A549 (cell line): Measurements from ENCODE around the gene TEDC1. TPM values are rescaled to one million over a fixed set of nuclear protein-coding genes. Genes with fewer than 3 reads are reported as not detected.

Experiments used
- ATAC-seq, 2 experiments: fragments of 200-7000 bp in 1 of 2; fragments of >200 bp in 1 of 2; cut with Nextera tagmentation in 1 of 2; cut with Tn5 transposase in 1 of 2; 3 replicates each; pipeline versions ENCODE4 v1.8.0 to v1.9.1; 2018 to 2020; ENCODE audit warnings: mild to moderate bottlenecking in 1 of 2, moderate library complexity in 1 of 2
- CTCF ChIA-PET: fragments of 300-600 bp; sonication (Branson Sonifier 250); formaldehyde crosslinking; extraction: SDS; loops from one replicate; lab custom pipeline; 2021; ENCODE audit warnings: antibody characterized with exemption, inconsistent platforms; lab: Yijun Ruan, JAX
- POLR2A ChIA-PET: fragments of 350-600 bp; formaldehyde crosslinking; extraction: SDS; loops from one replicate; lab custom pipeline; 2021; ENCODE audit warnings: antibody characterized with exemption, inconsistent platforms; lab: Yijun Ruan, JAX
- DNase-seq, 2 experiments: peaks; one replicate each; pipeline versions ENCODE4 v3.0.0 to v3.0.0-alpha.2; 2011 to 2016; ENCODE audit warnings: low read depth in 1 of 2, low spot score in 1 of 2
- FAIRE-seq: peaks from 2 replicates; lab custom pipeline; 2011; peaks lifted over from hg19 to GRCh38; lab: Jason Lieb, UNC
- H3K27ac ChIP-seq, 2 experiments: fragments of >200 bp; sonication (Bioruptor Twin); formaldehyde crosslinking; 3 replicates each; pipeline ENCODE4 v1.5.1; 2016 to 2017
- H3K4me1 ChIP-seq: fragments of >200 bp; sonication (Bioruptor Twin); formaldehyde crosslinking; 3 replicates; pipeline ENCODE4 v1.6.1; 2016
- H3K4me2 ChIP-seq: fragments of >200 bp; sonication (Bioruptor Twin); formaldehyde crosslinking; 3 replicates; pipeline ENCODE4 v1.6.1; 2016
- H3K4me3 ChIP-seq: fragments of >200 bp; sonication (Bioruptor Twin); formaldehyde crosslinking; 3 replicates; pipeline ENCODE4 v1.5.1; 2016
- H3K9me3 ChIP-seq: fragments of >200 bp; sonication (Bioruptor Twin); formaldehyde crosslinking; 3 replicates; pipeline ENCODE4 v1.6.1; 2016
- CBX2 ChIP-seq: fragments of 200-600 bp; sonication (generic); IDR thresholded peaks from 2 replicates; pipeline ENCODE4 v1.6.1; 2016; ENCODE audit warnings: low read depth, mild to moderate bottlenecking, borderline replicate concordance
- CBX8 ChIP-seq: fragments of 200-600 bp; sonication (generic); IDR thresholded peaks from 2 replicates; pipeline ENCODE4 v1.6.1; 2016
- CEBPB ChIP-seq, 2 experiments: fragments of >200 bp in 1 of 2; sonication (Bioruptor Twin) in 1 of 2; formaldehyde crosslinking in 1 of 2; IDR thresholded peaks; 2 replicates each; pipeline ENCODE4 v1.6.1; 2012 to 2016
- CHD2 ChIP-seq: fragments of 150-350 bp; IDR thresholded peaks from 2 replicates; pipeline ENCODE4 v1.6.1; 2014; ENCODE audit warnings: low read length; ENCODE audit not compliant: partially characterized antibody
- CHD4 ChIP-seq: fragments of 200-600 bp; sonication (generic); IDR thresholded peaks from 2 replicates; pipeline ENCODE4 v1.6.1; 2016; ENCODE audit warnings: antibody characterized with exemption, mild to moderate bottlenecking, borderline replicate concordance
- EP300 ChIP-seq, 2 experiments: fragments of >200 bp; sonication (Bioruptor Twin); formaldehyde crosslinking; IDR thresholded peaks; 2 replicates in 1 of 2; 3 replicates in 1 of 2; pipeline ENCODE4 v1.6.1; 2016 to 2017
- ESRRA ChIP-seq: fragments of 150-350 bp; IDR thresholded peaks from 2 replicates; pipeline ENCODE4 v1.6.1; 2014; ENCODE audit warnings: mild to moderate bottlenecking, low read length, borderline replicate concordance
- HOXA7 ChIP-seq: fragments of 250-450 bp; sonication (Bioruptor Pico); IDR thresholded peaks from 2 replicates; pipeline ENCODE4 v1.5.0; 2020; ENCODE audit warnings: mild to moderate bottlenecking, moderate library complexity
- MAFK ChIP-seq: fragments of 450-650 bp; IDR thresholded peaks from 2 replicates; pipeline ENCODE4 v1.6.1; 2014; ENCODE audit not compliant: partially characterized antibody
- MAZ ChIP-seq: fragments of 150-350 bp; IDR thresholded peaks from 2 replicates; pipeline ENCODE4 v1.6.1; 2014; ENCODE audit warnings: antibody characterized with exemption, low read depth, low read length, borderline replicate concordance
- NFE2L2 ChIP-seq: fragments of 150-350 bp; conservative IDR thresholded peaks from 2 replicates; pipeline ENCODE4 v1.6.1; 2014; ENCODE audit warnings: low read length
- RARB ChIP-seq: fragments of 250-450 bp; sonication (Bioruptor Pico); IDR thresholded peaks from 2 replicates; pipeline ENCODE4 v1.8.0; 2021; ENCODE audit warnings: mild to moderate bottlenecking, moderate library complexity
- RFX5 ChIP-seq: fragments of 450-650 bp; IDR thresholded peaks from 2 replicates; pipeline ENCODE4 v1.7.1; 2014; ENCODE audit warnings: antibody characterized with exemption, mild to moderate bottlenecking, moderate library complexity
- SREBF2 ChIP-seq: fragments of 450-650 bp; IDR thresholded peaks from 2 replicates; pipeline ENCODE4 v1.6.1; 2014; ENCODE audit warnings: mild to moderate bottlenecking, moderate library complexity
- TP53 ChIP-seq: fragments of 250-450 bp; sonication (Bioruptor Pico); IDR thresholded peaks from 2 replicates; pipeline ENCODE4 v1.5.0; 2021; ENCODE audit warnings: mild to moderate bottlenecking, moderate library complexity
- WGBS: methylation state at CpG from one replicate; pipeline ENCODE4 v1.1.6; 2017; ENCODE audit errors: missing lambda C conversion rate; 5-methylcytosine and 5-hydroxymethylcytosine counted together
- polyA plus RNA-seq, 4 experiments: library from polyadenylated mRNA; depleted of rRNA in 3 of 4; stranded (reverse); fragments of >200 nt; fragmentation: RNase III in 1 of 4; extraction: RNeasy Plus Mini Kit Qiagen cat#74134 plus additional on column Dnase treatment in 1 of 4; gene quantifications; 2 replicates in 3 of 4; 3 replicates in 1 of 4; pipeline ENCODE4 v1.2.3, GENCODE V29; 2011 to 2017
- TF ChIP-seq, protein P1 (sequence below): IDR thresholded peaks from 2 replicates; pipeline ENCODE4 v1.6.1; 2012
- TF ChIP-seq, protein P2 (sequence below): fragments of 250-450 bp; sonication (Bioruptor Pico); IDR thresholded peaks from 2 replicates; pipeline ENCODE4 v1.5.0; 2021; ENCODE audit warnings: mild to moderate bottlenecking, moderate library complexity, borderline replicate concordance
- TF ChIP-seq, protein P3 (sequence below): fragments of >200 bp; sonication (Bioruptor Twin); formaldehyde crosslinking; IDR thresholded peaks from 2 replicates; pipeline ENCODE4 v1.6.1; 2016
- TF ChIP-seq, protein P4 (sequence below): IDR thresholded peaks from 2 replicates; pipeline ENCODE4 v1.6.1; 2012; ENCODE audit warnings: low read depth, borderline replicate concordance

TEDC1 gene
- polyA plus RNA-seq, 2 of the 4 experiments (the other 2 are of a cell fraction) = 12.7 to 39.6 TPM

DNA sequence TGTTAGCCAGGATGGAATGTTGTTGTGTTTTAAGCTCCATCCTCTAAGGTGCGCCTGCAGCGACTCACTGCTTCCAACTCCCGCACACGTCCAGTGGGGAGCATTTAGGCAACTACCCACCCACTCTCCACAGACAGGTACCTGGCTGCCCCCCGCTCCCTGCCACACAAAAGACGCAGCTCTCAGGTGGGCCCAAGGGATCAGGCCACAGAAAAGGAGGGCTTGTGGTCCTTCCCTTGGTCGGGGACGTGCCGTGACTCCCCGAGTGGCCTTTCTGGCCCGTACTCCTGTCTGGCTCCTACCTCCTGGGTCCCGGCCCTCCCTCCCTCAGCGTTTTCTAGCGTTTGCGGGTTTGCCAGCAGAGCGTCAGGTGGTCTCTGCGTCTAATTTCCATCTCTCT is 16.2 kb downstream of the TEDC1 start:
- ATAC-seq = no peak
- CTCF ChIA-PET = interaction anchor here (0.6 to 1.9 kb wide), 5 partner anchors 12 to 323 kb away, joined by 3 to 5 read pairs (median 3); no protein-coding TSS in a partner anchor
- TF ChIP-seq TP53 (CRISPR knock-in tag) (no peak), CBX2 (no peak), HOXA7 (CRISPR knock-in tag) (no peak), MAZ (no peak), SREBF2 (no peak), RARB (CRISPR knock-in tag) (no peak), CBX8 (no peak)
- TF ChIP-seq, protein P1, sequence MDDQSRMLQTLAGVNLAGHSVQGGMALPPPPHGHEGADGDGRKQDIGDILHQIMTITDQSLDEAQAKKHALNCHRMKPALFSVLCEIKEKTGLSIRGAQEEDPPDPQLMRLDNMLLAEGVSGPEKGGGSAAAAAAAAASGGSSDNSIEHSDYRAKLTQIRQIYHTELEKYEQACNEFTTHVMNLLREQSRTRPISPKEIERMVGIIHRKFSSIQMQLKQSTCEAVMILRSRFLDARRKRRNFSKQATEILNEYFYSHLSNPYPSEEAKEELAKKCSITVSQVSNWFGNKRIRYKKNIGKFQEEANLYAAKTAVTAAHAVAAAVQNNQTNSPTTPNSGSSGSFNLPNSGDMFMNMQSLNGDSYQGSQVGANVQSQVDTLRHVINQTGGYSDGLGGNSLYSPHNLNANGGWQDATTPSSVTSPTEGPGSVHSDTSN = no peak
- TF ChIP-seq, protein P2, sequence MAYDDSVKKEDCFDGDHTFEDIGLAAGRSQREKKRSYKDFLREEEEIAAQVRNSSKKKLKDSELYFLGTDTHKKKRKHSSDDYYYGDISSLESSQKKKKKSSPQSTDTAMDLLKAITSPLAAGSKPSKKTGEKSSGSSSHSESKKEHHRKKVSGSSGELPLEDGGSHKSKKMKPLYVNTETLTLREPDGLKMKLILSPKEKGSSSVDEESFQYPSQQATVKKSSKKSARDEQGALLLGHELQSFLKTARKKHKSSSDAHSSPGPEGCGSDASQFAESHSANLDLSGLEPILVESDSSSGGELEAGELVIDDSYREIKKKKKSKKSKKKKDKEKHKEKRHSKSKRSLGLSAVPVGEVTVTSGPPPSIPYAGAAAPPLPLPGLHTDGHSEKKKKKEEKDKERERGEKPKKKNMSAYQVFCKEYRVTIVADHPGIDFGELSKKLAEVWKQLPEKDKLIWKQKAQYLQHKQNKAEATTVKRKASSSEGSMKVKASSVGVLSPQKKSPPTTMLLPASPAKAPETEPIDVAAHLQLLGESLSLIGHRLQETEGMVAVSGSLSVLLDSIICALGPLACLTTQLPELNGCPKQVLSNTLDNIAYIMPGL (CRISPR knock-in tag) = no peak
- TF ChIP-seq, protein P3, sequence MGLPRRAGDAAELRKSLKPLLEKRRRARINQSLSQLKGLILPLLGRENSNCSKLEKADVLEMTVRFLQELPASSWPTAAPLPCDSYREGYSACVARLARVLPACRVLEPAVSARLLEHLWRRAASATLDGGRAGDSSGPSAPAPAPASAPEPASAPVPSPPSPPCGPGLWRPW = no peak
- TF ChIP-seq, all 56 proteins: peak for 0

DNA sequence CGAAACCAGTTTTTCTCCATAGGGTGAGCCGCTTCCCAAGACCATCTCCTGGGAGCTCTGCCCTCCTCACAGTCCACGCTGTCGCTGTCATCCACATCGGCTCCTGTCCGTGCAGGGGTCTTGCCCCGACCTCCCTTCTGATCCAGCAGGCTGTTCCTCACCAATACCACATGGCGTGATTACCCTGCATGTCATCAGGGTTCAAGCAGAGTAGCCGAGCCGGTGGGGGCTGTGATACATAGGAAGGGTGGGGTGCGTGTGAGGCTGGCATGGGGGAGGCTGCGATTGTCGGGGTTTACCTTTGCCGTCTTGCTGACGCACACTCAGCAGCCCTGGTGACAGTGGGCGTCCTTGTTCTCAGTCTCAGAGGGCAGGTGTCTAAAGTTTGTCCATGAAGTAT is 17.0 kb downstream of the TEDC1 start:
- WGBS = 57% methylated on average over 16 of the region's 16 CpGs
- ChIA-PET CTCF (interaction anchor here (1.3 to 1.9 kb wide), 2 partner anchors 20 to 26 kb away, joined by 4 to 5 read pairs; no protein-coding TSS in a partner anchor), POLR2A (no interaction called here)
- Histone ChIP-seq H3K4me1 (peaks cover 11% of the 10 kb centered on the region), H3K9me3 (no peaks in the 10 kb centered on the region), H3K4me3 (no peak overlapping the region), H3K4me2 (no peak overlapping the region), H3K27ac (no peak overlapping the region)
- no peak for FAIRE-seq
- ATAC-seq = no peak
- no peak for TF ChIP-seq CEBPB (IDR thresholded peaks at IDR 0.05)
- no peak for TF ChIP-seq HOXA7 (CRISPR knock-in tag)
- TF ChIP-seq MAFK = no peak
- TF ChIP-seq, protein P4, sequence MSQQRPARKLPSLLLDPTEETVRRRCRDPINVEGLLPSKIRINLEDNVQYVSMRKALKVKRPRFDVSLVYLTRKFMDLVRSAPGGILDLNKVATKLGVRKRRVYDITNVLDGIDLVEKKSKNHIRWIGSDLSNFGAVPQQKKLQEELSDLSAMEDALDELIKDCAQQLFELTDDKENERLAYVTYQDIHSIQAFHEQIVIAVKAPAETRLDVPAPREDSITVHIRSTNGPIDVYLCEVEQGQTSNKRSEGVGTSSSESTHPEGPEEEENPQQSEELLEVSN = no peak
- TF ChIP-seq ESRRA = no peak
- no peak for TF ChIP-seq EP300 (IDR thresholded peaks at IDR 0.05)
- no peak for TF ChIP-seq RFX5
- TF ChIP-seq CHD2 = no peak
- DNase-seq = no peak

More for the DNA sequence above, 16.2 kb downstream of the TEDC1 start:
- no peaks in the 10 kb centered on the region for H3K9me3 ChIP-seq
- POLR2A ChIA-PET = no interaction called here
- no peak overlapping the region for H3K4me3 ChIP-seq
- no peak overlapping the region for H3K27ac ChIP-seq
- 82% methylated on average over 16 of the region's 17 CpGs for WGBS
- DNase-seq (no peak), FAIRE-seq (no peak)
- peaks cover 11% of the 10 kb centered on the region for H3K4me1 ChIP-seq
- no peak overlapping the region for H3K4me2 ChIP-seq

DNA sequence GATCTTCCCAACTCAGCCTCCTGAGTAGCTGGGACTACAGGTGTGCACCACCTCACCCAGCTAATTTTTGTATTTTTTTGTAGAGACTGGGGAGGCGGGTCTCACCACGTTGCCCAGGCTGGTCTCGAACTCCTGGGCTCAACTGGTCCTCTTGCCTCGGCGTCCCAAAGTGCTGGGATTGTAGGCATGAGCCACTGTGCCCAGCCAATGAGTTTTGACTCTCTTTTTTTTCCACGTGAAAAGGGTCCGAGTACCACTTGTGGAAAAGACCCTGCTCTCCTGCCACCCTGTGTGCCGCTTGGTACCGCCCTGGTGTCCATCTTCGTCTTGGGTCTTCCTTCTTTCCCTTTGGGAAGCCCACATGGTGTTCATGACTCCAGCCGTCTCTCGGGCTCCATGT is 17.6 kb downstream of the TEDC1 start:
- FAIRE-seq (no peak), ATAC-seq (no peak), DNase-seq (no peak)
- ChIA-PET POLR2A (no interaction called here), CTCF (no interaction called here)
- peaks cover 11% of the 10 kb centered on the region for H3K4me1 ChIP-seq
- WGBS = 73% methylated on average over 12 of the region's 12 CpGs
- TF ChIP-seq CHD4 (no peak), NFE2L2 (no peak)
- H3K27ac ChIP-seq = no peak overlapping the region
- H3K4me3 ChIP-seq = no peak overlapping the region
- no peak overlapping the region for H3K4me2 ChIP-seq
- H3K9me3 ChIP-seq = no peaks in the 10 kb centered on the region
